AG04450 (cell line): ENCODE measurements around the gene KIF26B. TPM values are rescaled to one million over a fixed set of nuclear protein-coding genes. Genes with fewer than 3 reads are reported as not detected.
A peak's percentile ranks its signal among the peaks of the same experiment; 100 is the strongest.

ENCODE experiments used
- CTCF ChIA-PET: fragments of 300-600, 350-600 bp; formaldehyde crosslinking; extraction: SDS; loops from one replicate; lab custom pipeline; 2022; ENCODE audit warnings: antibody characterized with exemption, inconsistent platforms; lab: Charles Lee
- POLR2A ChIA-PET: fragments of 350-600 bp; formaldehyde crosslinking; extraction: SDS; loops from one replicate; lab custom pipeline; 2021; ENCODE audit warnings: antibody characterized with exemption, inconsistent platforms; lab: Yijun Ruan, JAX
- DNase-seq: peaks from one replicate; pipeline ENCODE4 v3.0.0-alpha.2; 2011; ENCODE audit warnings: low read depth, low spot score
- H3K27ac ChIP-seq: one replicate; pipeline ENCODE4 v1.5.1; 2012; ENCODE audit warnings: low read depth, low read length, control low read depth
- H3K27me3 ChIP-seq: one replicate; pipeline ENCODE4 v1.6.0; 2012; ENCODE audit warnings: low read length; ENCODE audit not compliant: control insufficient read depth, insufficient read depth
- H3K4me3 ChIP-seq: 2 replicates; pipeline ENCODE4 v1.5.1; 2011; ENCODE audit warnings: mild to moderate bottlenecking, low read depth, low read length, control low read depth
- H3K9me3 ChIP-seq: 2 replicates; pipeline ENCODE4 v1.5.1; 2012; ENCODE audit warnings: low read length; ENCODE audit not compliant: control insufficient read depth, insufficient read depth
- polyA plus RNA-seq: library from polyadenylated mRNA; depleted of rRNA; stranded (reverse); fragments of >200 nt; gene quantifications from 2 replicates; pipeline ENCODE4 v1.2.3, GENCODE V29; 2011
- TF ChIP-seq, protein P1 (sequence below): IDR thresholded peaks from 2 replicates; pipeline ENCODE4 v1.5.1; 2011; ENCODE audit warnings: low read depth, low read length, control low read depth, inconsistent platforms

KIF26B gene
- polyA plus RNA-seq, 1 experiment = 2.4 TPM

DNA sequence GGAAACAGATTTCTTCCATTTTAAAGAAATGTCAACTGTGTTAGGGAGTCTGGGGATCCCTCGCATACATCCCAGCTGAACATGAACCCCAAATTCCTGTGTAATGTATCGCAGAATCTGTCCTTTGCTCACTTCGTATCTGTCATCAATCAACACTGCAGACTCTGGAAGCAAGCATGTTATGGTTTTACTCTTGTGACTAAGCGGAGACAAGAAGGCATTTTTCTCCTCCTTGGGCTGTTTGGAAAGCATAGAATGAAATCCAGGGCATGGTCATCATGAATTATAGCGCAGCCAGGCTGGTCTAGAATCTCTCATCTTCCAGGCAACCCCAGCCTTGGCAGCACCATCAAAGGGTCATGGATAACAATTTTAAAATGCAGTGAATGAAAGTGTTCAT lies 290.2 kb downstream of the KIF26B start:
- Histone ChIP-seq H3K27ac (no peak overlapping the region), H3K4me3 (no peak overlapping the region), H3K27me3 (peaks cover 2% of the 10 kb centered on the region), H3K9me3 (no peaks in the 10 kb centered on the region)
- DNase-seq = no peak
- ChIA-PET CTCF (no interaction called here), POLR2A (no interaction called here)
- TF ChIP-seq, protein P1, sequence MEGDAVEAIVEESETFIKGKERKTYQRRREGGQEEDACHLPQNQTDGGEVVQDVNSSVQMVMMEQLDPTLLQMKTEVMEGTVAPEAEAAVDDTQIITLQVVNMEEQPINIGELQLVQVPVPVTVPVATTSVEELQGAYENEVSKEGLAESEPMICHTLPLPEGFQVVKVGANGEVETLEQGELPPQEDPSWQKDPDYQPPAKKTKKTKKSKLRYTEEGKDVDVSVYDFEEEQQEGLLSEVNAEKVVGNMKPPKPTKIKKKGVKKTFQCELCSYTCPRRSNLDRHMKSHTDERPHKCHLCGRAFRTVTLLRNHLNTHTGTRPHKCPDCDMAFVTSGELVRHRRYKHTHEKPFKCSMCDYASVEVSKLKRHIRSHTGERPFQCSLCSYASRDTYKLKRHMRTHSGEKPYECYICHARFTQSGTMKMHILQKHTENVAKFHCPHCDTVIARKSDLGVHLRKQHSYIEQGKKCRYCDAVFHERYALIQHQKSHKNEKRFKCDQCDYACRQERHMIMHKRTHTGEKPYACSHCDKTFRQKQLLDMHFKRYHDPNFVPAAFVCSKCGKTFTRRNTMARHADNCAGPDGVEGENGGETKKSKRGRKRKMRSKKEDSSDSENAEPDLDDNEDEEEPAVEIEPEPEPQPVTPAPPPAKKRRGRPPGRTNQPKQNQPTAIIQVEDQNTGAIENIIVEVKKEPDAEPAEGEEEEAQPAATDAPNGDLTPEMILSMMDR = no peak

DNA sequence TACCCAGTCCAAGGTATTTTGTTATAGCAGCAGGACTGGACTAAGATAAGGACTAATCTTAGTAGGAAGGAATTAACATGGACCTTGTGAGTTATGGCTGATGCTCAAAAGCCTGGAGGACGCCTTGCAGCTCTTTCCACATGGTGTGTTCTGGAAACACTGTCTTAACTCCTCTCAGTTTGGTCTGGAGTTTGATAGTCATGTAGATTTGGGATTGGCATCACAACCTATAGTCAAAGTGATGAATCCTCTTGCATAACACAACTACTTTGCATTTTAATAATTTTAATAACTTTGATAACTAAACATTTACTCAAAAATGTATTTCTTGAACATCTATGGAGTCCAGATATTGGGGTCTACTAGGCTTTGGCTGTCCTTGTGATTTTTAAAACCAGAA lies 293.7 kb downstream of the KIF26B start:
- Histone ChIP-seq H3K27ac (no peak overlapping the region), H3K9me3 (no peaks in the 10 kb centered on the region), H3K4me3 (no peak overlapping the region), H3K27me3 (peaks cover 2% of the 10 kb centered on the region)
- POLR2A ChIA-PET = no interaction called here
- CTCF ChIA-PET = no interaction called here
- TF ChIP-seq, protein P1 = no peak
- no peak for DNase-seq

DNA sequence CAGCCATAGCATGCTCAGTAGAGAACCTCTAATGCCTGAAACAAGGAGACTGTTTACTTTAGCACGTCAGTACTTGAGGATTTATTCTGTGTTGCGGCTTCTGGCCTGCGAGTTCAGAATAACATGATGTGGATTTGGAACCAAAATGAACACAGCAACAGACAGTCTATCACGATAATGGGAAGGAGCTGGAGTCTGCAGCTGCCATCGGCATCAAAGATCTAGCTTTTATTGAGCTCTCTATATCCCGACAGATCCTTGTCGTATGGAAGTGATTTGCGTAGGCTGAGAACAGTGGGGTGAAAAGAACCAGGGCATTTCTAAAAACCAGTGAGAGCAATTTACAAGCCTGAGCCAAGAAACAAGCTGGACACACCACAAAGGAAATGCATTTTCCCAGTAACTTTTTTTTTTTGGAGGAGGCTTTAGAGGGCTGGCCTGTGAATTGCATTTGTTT lies 294.2 kb downstream of the KIF26B start:
- peak overlapping the region; percentile 33 for H3K4me3 ChIP-seq
- H3K9me3 ChIP-seq = no peaks in the 10 kb centered on the region
- ChIA-PET POLR2A (interaction anchor here (1.1 kb wide), 1 partner anchor 296 kb away, joined by 3 read pairs; no protein-coding TSS in a partner anchor), CTCF (interaction anchor here (0.7 kb wide), 1 partner anchor 64 kb away, joined by 3 read pairs; no protein-coding TSS in a partner anchor)
- peak; percentile 27 for DNase-seq
- no peak overlapping the region for H3K27ac ChIP-seq
- TF ChIP-seq, protein P1 = no peak
- peaks cover 2% of the 10 kb centered on the region for H3K27me3 ChIP-seq

DNA sequence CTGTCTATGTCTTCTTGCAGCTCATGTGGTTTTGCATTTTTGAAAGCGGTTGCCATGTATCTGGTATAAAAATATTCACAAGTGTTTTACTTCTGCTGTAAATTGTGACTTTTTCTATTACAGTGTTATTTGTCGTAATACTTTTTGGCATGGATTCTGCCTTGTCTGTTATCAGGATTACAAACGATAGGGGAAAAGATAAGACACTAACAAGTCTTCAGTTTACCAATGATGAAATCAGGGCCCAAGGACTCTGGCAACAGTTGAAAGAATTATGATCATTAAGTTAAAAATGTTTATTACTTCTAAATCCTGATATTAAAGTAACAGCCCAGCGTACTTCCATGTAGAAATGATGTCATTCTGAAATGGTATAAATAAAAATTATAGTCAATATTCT lies 298.8 kb downstream of the KIF26B start:
- DNase-seq = no peak
- Histone ChIP-seq H3K4me3 (no peak overlapping the region), H3K27ac (no peak overlapping the region), H3K27me3 (no peaks in the 10 kb centered on the region), H3K9me3 (no peaks in the 10 kb centered on the region)
- POLR2A ChIA-PET = no interaction called here
- TF ChIP-seq, protein P1 = no peak
- CTCF ChIA-PET = no interaction called here

DNA sequence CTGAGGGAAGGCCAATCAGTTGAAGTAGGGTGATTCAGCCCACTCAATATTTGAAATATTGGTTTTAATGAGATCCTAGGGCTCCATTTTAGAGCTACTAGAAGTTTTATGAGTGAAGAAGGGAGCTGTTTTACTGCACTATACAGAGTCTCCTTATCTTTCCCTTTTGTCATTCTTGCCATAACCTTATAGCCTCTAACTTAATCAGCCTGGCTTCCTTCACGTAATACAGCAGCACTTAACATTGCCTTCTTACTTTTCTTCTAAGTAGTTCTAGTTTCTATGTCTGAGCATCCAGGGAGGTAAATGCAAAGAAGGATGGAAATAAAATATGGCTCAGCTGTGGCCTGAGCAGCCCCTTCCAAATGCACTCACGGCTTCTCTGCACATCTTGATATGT lies 299.3 kb downstream of the KIF26B start:
- H3K27me3 ChIP-seq = peaks cover 3% of the 10 kb centered on the region
- TF ChIP-seq, protein P1 = no peak
- no peak overlapping the region for H3K4me3 ChIP-seq
- CTCF ChIA-PET = no interaction called here
- POLR2A ChIA-PET = no interaction called here
- no peak overlapping the region for H3K27ac ChIP-seq
- DNase-seq = no peak
- H3K9me3 ChIP-seq = no peaks in the 10 kb centered on the region
